ENCODE results near the gene PAM. TPM values are rescaled to one million over a fixed set of nuclear protein-coding genes. Genes with fewer than 3 reads are reported as not detected.
A peak's percentile ranks its signal among the peaks of the same experiment; 100 is the strongest.

The PAM gene
- total RNA-seq, 1 experiment from 2014 or later, result 90.0 TPM

DNA sequence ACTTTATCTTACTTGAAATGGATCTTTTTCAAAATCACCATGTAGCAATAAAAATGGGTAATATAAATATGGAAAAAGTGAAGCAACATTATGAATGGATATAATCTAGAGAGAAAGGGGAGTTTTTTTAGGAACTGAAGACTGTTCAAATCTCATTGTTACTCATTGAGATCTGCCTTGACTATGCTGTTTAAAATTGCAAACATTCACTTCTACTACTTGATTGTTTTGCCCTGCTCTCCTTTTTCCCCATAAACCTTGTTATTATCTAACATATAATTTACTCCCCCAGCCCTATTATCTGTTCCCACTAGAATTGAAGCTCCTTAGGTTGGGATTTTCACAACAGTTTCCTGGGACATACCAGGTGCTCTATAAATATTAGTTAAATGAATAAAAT lies 22.0 kb downstream of the PAM start:
- no peaks in the 10 kb centered on the region for H3F3A ChIP-seq (ENCODE audit: low read length, unreplicated experiment)
- H3K9me2 ChIP-seq (replicated peaks; ENCODE audit: low read length), result no peaks in the 10 kb centered on the region
- intact Hi-C loops (cut with micrococcal nuclease), result loop anchor here (5.0 to 10.0 kb wide), 2 partner anchors 360 to 1638 kb away; no protein-coding TSS in a partner anchor
- no peaks in the 10 kb centered on the region for H3K9me3 ChIP-seq (ENCODE audit: low read length)
- ATAC-seq, result no peak
- no peaks in the 10 kb centered on the region for H3K36me3 ChIP-seq (ENCODE audit: low read depth, low read length)
- H3K79me2 ChIP-seq (ENCODE audit: low read length), result peaks cover 49% of the 10 kb centered on the region
- POLR2A ChIA-PET (ENCODE audit: unreplicated experiment), result no interaction called here
- no peak overlapping the region for H2AFZ ChIP-seq (ENCODE audit: low read length)
- H3K4me3 ChIP-seq (ENCODE audit: low read length), result no peak overlapping the region
- no peak overlapping the region for H3K27ac ChIP-seq (ENCODE audit: low read length)
- no peak overlapping the region for H3K4me2 ChIP-seq (ENCODE audit: low read length)
- DNase-seq, result no peak
- no peaks in the 10 kb centered on the region for H3K27me3 ChIP-seq (ENCODE audit: low read length)
- no peak overlapping the region for H3K9ac ChIP-seq (ENCODE audit: low read length)
- 0 out of 2 replicates have a peak, but pooled peaks cover 5% of the 10 kb centered on the region for H4K20me1 ChIP-seq (ENCODE audit: low read length)
- CTCF ChIA-PET, result interaction anchor here (2.3 kb wide), 1 partner anchor 96 kb away, joined by 12 read pairs; no protein-coding TSS in a partner anchor
- BruUV-seq (replicated peaks), result no TSS peak
- H3K4me1 ChIP-seq (ENCODE audit: insufficient read depth, low read length), result peaks cover 27% of the 10 kb centered on the region
- TF ChIP-seq, protein P1, sequence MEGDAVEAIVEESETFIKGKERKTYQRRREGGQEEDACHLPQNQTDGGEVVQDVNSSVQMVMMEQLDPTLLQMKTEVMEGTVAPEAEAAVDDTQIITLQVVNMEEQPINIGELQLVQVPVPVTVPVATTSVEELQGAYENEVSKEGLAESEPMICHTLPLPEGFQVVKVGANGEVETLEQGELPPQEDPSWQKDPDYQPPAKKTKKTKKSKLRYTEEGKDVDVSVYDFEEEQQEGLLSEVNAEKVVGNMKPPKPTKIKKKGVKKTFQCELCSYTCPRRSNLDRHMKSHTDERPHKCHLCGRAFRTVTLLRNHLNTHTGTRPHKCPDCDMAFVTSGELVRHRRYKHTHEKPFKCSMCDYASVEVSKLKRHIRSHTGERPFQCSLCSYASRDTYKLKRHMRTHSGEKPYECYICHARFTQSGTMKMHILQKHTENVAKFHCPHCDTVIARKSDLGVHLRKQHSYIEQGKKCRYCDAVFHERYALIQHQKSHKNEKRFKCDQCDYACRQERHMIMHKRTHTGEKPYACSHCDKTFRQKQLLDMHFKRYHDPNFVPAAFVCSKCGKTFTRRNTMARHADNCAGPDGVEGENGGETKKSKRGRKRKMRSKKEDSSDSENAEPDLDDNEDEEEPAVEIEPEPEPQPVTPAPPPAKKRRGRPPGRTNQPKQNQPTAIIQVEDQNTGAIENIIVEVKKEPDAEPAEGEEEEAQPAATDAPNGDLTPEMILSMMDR (conservative IDR thresholded peaks at IDR 0.05; ENCODE audit: low read depth, low read length), result no peak
- no peak for TF ChIP-seq EZH2 (IDR thresholded peaks at IDR 0.05; ENCODE audit: low read length, unreplicated experiment)

DNA sequence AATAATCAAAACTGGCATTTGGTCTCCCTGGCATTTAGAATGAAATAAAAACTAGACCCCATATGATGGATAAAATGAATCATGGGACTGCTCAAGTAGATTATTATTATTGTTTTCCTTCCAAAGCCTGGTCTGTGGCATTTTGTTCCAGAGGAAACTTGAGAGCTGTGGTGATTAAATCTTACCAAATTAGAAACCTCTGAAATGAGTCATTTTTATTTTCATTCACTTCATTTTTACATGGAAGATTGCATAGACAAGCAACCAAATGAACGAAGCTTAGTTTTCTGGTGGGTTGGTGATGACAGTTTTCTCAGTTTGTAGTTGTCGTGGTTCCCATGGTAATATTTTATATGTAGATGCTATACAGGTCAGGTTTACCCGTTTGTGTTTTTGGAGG lies 23.4 kb downstream of the PAM start:
- intact Hi-C loops (cut with micrococcal nuclease), result loop anchor here (1.0 to 10.0 kb wide), 4 partner anchors 11 to 1636 kb away; no protein-coding TSS in a partner anchor
- ChIA-PET CTCF (interaction anchor here (0.7 to 2.3 kb wide), 2 partner anchors 98 to 133 kb away, joined by 3 to 12 read pairs; no protein-coding TSS in a partner anchor), POLR2A (ENCODE audit: unreplicated experiment) (no interaction called here)
- TF ChIP-seq, protein P1 (conservative IDR thresholded peaks at IDR 0.05; ENCODE audit: low read depth, low read length), result no peak
- TF ChIP-seq EZH2 (IDR thresholded peaks at IDR 0.05; ENCODE audit: low read length, unreplicated experiment) (no peak), EZH2phosphoT487 (IDR thresholded peaks at IDR 0.05; ENCODE audit: borderline replicate concordance, low read length) (no peak)
- H2AFZ ChIP-seq (ENCODE audit: low read length), result no peak overlapping the region
- DNase-seq (peak; percentile 64), ATAC-seq (peak; percentile 53)
- BruUV-seq (replicated peaks), result no TSS peak
- peak overlapping the region; percentile 20 for H3K4me2 ChIP-seq (ENCODE audit: low read length)
- H4K20me1 ChIP-seq (ENCODE audit: low read length), result 0 out of 2 replicates have a peak, but pooled peaks cover 5% of the 10 kb centered on the region
- H3K4me3 ChIP-seq (ENCODE audit: low read length), result no peak overlapping the region
- no peaks in the 10 kb centered on the region for H3K9me2 ChIP-seq (replicated peaks; ENCODE audit: low read length)
- H3K27me3 ChIP-seq (ENCODE audit: low read length), result no peaks in the 10 kb centered on the region
- H3F3A ChIP-seq (ENCODE audit: low read length, unreplicated experiment), result no peaks in the 10 kb centered on the region
- peaks cover 27% of the 10 kb centered on the region for H3K4me1 ChIP-seq (ENCODE audit: insufficient read depth, low read length)
- H3K9me3 ChIP-seq (ENCODE audit: low read length), result no peaks in the 10 kb centered on the region
- H3K79me2 ChIP-seq (ENCODE audit: low read length), result peaks cover 40% of the 10 kb centered on the region
- H3K27ac ChIP-seq (ENCODE audit: low read length), result peak overlapping the region; percentile 3; the same call in 1 of the 2 replicates
- no peak overlapping the region for H3K9ac ChIP-seq (ENCODE audit: low read length)
- no peaks in the 10 kb centered on the region for H3K36me3 ChIP-seq (ENCODE audit: low read depth, low read length)

DNA sequence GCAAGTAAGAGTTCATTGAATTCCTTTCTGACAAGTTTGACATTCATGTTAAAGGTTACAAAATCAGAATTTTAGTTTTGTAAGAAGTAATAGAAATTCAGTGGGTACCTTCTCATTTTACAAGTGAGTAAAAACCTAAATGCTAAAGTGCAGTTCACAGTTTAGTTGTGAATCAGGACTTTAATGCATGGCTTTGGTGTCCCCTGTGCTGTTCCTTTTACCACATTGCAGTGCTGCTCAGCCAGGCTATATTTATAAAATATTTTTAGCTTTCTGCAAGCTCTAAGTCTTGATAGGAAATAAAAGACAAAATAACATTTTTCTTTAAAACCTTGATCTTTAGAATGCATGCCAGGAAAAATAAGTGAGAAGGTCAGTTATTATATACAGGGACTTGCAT lies 26.3 kb downstream of the PAM start:
- Histone ChIP-seq H3K4me3 (ENCODE audit: low read length) (no peak overlapping the region), H3K4me1 (ENCODE audit: insufficient read depth, low read length) (peaks cover 27% of the 10 kb centered on the region), H3F3A (ENCODE audit: low read length, unreplicated experiment) (no peaks in the 10 kb centered on the region), H3K4me2 (ENCODE audit: low read length) (no peak overlapping the region), H3K9me2 (replicated peaks; ENCODE audit: low read length) (no peaks in the 10 kb centered on the region), H3K36me3 (ENCODE audit: low read depth, low read length) (no peaks in the 10 kb centered on the region), H3K9me3 (ENCODE audit: low read length) (no peaks in the 10 kb centered on the region), H4K20me1 (ENCODE audit: low read length) (0 out of 2 replicates have a peak, but pooled peaks cover 5% of the 10 kb centered on the region), H3K27ac (ENCODE audit: low read length) (no peak overlapping the region), H2AFZ (ENCODE audit: low read length) (no peak overlapping the region), H3K27me3 (ENCODE audit: low read length) (no peaks in the 10 kb centered on the region), H3K9ac (ENCODE audit: low read length) (no peak overlapping the region), H3K79me2 (ENCODE audit: low read length) (peaks cover 25% of the 10 kb centered on the region)
- DNase-seq (no peak), ATAC-seq (no peak)
- TF ChIP-seq, protein P1 (conservative IDR thresholded peaks at IDR 0.05; ENCODE audit: low read depth, low read length), result no peak
- TF ChIP-seq EZH2 (IDR thresholded peaks at IDR 0.05; ENCODE audit: low read length, unreplicated experiment) (no peak), EZH2phosphoT487 (IDR thresholded peaks at IDR 0.05; ENCODE audit: borderline replicate concordance, low read length) (no peak)
- CTCF ChIA-PET, result no interaction called here
- POLR2A ChIA-PET (ENCODE audit: unreplicated experiment), result no interaction called here
- intact Hi-C loops (cut with micrococcal nuclease), result loop anchor here (2.0 to 10.0 kb wide), 3 partner anchors 77 to 1563 kb away; no protein-coding TSS in a partner anchor
- no TSS peak for BruUV-seq (replicated peaks)

All from PC-3 (cell line).